GM19035 (cell line): ENCODE measurements around the gene CD1B.
"Not testable (repeated sequence)": the region's sequence is repeated elsewhere in the genome, so short reads cannot be mapped to it uniquely, and the experiment has no call there.

Experiments used
- ATAC-seq: cut with Tn5 transposase; IDR thresholded peaks from one replicate; pipeline ENCODE4 v1.9.1; 2021; ENCODE audit not compliant: unreplicated experiment

The CD1B gene

GRCh38 chr1:158329300-158329699 is 2.0 kb downstream of the CD1B start:
- ATAC-seq = no peak

GRCh38 chr1:158328426-158328825 is 2.9 kb downstream of the CD1B start:
- no peak for ATAC-seq

- ATAC-seq = no peak
Observed at GRCh38 chr1:158327481-158327880, 3.9 kb downstream of the CD1B start.

GRCh38 chr1:158324395-158324794 is 6.9 kb downstream of the CD1B start:
- no peak for ATAC-seq

- ATAC-seq = no peak
Observed at GRCh38 chr1:158323866-158324265, 7.5 kb downstream of the CD1B start.

GRCh38 chr1:158311066-158311465 is 20.3 kb downstream of the CD1B start:
- ATAC-seq = no peak

GRCh38 chr1:158310623-158311022 is 20.7 kb downstream of the CD1B start:
- ATAC-seq = peak; percentile 55

- no peak for ATAC-seq
Observed at GRCh38 chr1:158295791-158296190, 35.5 kb downstream of the CD1B start.

- no peak for ATAC-seq
Observed at GRCh38 chr1:158290321-158290844, 40.9 kb downstream of the CD1B start.

GRCh38 chr1:158289811-158290210 is 41.5 kb downstream of the CD1B start, which contains the start of gene CD1C:
TSS of gene CD1C (plus strand) at chr1:158289923. CDS start at chr1:158290065, 142 bp downstream.
- no peak for ATAC-seq

GRCh38 chr1:158286941-158287346 is 44.4 kb downstream of the CD1B start:
- ATAC-seq = no peak

GRCh38 chr1:158286487-158286886 is 44.8 kb downstream of the CD1B start:
- ATAC-seq = no peak

GRCh38 chr1:158285756-158286241 is 45.5 kb downstream of the CD1B start:
- peak; percentile 72 for ATAC-seq

- peak; percentile 51 for ATAC-seq
Observed at GRCh38 chr1:158283965-158284364, 47.4 kb downstream of the CD1B start.

GRCh38 chr1:158282421-158282820 is 48.9 kb downstream of the CD1B start:
- not testable (repeated sequence) for ATAC-seq
